ENCODE results near the gene ZNF43. TPM values are rescaled to one million over a fixed set of nuclear protein-coding genes. Genes with fewer than 3 reads are reported as not detected.

Gene ZNF43
- total and polyA plus RNA-seq, 2 of the 8 experiments (the other 6 are each of a cell fraction or from before 2014, with no cell fraction given): 24.7 to 53.1 TPM

DNA sequence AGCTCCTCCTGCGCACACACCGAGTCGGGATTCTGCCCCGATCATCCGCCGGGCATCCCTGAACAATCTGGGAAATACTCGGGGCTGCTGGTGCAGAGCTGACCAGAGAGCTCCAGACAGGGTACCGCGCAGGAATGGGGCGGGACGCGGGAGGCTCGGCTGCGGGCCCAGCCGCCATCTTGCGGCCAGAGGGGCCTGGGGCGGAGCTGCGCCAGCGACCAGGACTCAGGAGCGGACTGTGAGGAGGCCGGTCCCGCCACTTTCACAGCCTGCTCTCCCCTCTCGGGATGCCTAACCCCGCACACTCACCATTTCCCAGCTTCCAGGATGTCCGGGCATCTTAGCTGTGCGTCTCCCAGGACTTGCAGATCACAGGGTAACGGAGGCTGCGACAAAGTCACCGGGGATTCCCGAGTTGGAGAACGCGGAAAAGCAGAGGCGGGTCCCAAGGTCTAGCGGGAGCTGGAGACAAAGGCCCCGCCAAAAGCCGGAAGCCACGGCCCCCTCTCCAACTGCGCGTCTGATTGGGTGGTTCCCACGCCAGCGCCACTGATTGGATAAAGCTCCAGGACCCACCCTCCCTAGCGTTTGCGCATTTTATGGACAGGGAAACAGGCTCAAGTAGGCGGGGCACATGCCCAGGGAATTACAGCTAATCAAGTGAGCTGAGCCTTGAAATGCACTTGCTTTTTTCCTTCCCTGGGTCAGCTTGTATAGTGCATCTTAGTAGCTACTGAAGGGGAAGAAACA, 15.8 kb upstream of the ZNF43 start (continued):
- TF ChIP-seq ATF2 (IDR thresholded peaks at IDR 0.05; ENCODE audit: low read length) (no peak), CREB1 (IDR thresholded peaks at IDR 0.05) (no peak), RBBP5 (IDR thresholded peaks at IDR 0.05; ENCODE audit: borderline replicate concordance, low read depth, low read length) (0 out of 2 replicates have a peak, but pooled peaks have one; percentile 68), ATF3 (IDR thresholded peaks at IDR 0.05; ENCODE audit: insufficient read depth, low read depth, low read length) (no peak), GABPA (IDR thresholded peaks at IDR 0.05; ENCODE audit: borderline replicate concordance, insufficient read depth, low read length) (0 out of 2 replicates have a peak, but pooled peaks have one; percentile 11), BACH1 (IDR thresholded peaks at IDR 0.05; ENCODE audit: low read length) (no peak), SAP30 (IDR thresholded peaks at IDR 0.05; ENCODE audit: insufficient read depth, insufficient replicate concordance, low read length) (no peak), POLR2A (IDR thresholded peaks at IDR 0.05; ENCODE audit: control extremely low read depth in 1 of 2, low read depth in 2 of 2, low read length in 2 of 2) (peak; percentile 93 to 99), SP1 (IDR thresholded peaks at IDR 0.05; ENCODE audit: low read depth, low read length) (peak; percentile 95), EGR1 (IDR thresholded peaks at IDR 0.05; ENCODE audit: borderline replicate concordance, low read depth, low read length) (no peak), NANOG (IDR thresholded peaks at IDR 0.05; ENCODE audit: insufficient read depth, low read depth, low read length, poor library complexity, severe bottlenecking) (no peak), SIRT6 (IDR thresholded peaks at IDR 0.05; ENCODE audit: low read length) (no peak)
- TF ChIP-seq, protein P1, sequence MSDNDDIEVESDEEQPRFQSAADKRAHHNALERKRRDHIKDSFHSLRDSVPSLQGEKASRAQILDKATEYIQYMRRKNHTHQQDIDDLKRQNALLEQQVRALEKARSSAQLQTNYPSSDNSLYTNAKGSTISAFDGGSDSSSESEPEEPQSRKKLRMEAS (IDR thresholded peaks at IDR 0.05): no peak
